Measurements from ENCODE around the gene LDHD.

GRCh38 chr16:75073545-75074303 lies 42.9 kb downstream of the LDHD start:
- no peak for TF ChIP-seq CTCF (IDR thresholded peaks at IDR 0.05; ENCODE audit: low read depth, low read length)
- no peak for TF ChIP-seq EZH2phosphoT487 (IDR thresholded peaks at IDR 0.05; ENCODE audit: low read depth)
